GM18519 (cell line): ENCODE measurements around the gene DNAH7.

Source experiments
- ATAC-seq: cut with Tn5 transposase; IDR thresholded peaks from one replicate; pipeline ENCODE4 v1.9.1; 2021; ENCODE audit warnings: mild to moderate bottlenecking, moderate library complexity; ENCODE audit not compliant: unreplicated experiment, low FRiP score

DNAH7 gene

DNA sequence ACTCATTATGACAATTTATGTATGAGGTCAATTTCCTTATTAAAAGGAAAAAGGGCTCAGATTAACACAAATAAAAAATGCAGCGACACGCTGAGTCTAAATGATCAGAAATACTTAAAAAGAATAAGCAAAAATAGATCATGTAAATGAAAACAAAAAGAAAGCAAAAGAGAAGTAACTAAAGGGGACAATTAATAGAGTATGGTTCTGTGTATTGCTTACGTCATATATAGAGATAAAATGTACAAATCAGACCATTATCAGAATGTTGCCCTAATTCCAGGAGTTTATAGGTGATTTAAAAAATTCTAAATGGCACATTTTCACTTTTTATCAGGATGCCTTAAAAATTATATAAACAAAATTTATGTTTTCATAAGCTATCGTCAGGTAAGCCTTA, 189.5 kb downstream of the DNAH7 start:
- no peak for ATAC-seq

GRCh38 chr2:195871326-195871725, 197.3 kb downstream of the DNAH7 start:
- no peak for ATAC-seq

DNA sequence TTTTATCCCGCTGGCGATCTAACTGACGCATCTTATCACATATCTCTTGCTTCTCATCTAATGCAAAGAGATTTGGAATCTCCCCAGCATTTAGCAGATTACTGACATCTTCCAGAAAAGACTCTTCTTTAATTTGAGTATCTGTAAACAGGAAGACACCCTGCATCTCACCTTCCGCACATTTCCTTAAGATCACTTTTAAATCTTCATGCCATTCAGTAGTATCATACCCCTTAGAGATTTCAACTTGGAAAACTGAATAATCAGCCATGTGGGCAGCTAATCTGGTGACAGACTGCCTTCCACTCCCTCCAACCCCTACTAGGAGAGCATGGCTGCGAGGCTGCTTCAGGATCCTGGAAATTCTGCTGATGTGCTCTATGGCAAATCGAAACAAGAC, 204.3 kb downstream of the DNAH7 start:
- no peak for ATAC-seq

DNA sequence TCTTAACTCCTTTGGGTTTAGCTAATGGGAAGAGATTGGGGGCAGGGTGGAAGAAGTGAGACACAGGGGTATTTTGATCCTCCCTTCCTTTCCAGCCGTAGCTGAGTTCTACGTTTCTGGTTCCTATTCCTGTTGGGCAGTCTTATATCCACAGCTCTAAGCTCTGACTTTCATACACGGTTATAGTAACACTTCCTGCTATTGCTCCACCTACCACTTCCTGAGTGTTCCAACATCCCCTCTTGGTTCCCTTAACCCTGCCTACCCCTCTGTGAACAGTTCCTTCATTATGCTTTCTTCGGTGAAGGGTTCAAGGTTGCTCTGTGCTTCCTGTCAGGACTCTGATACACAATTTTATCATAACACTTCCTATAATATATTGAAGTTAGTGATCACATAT, 205.1 kb downstream of the DNAH7 start:
- no peak for ATAC-seq

GRCh38 chr2:195863121-195863520, 205.5 kb downstream of the DNAH7 start:
- no peak for ATAC-seq

- ATAC-seq: no peak
Measured at GRCh38 chr2:195861821-195862220, 206.8 kb downstream of the DNAH7 start.

GRCh38 chr2:195859513-195859912, 209.1 kb downstream of the DNAH7 start:
- no peak for ATAC-seq

DNA sequence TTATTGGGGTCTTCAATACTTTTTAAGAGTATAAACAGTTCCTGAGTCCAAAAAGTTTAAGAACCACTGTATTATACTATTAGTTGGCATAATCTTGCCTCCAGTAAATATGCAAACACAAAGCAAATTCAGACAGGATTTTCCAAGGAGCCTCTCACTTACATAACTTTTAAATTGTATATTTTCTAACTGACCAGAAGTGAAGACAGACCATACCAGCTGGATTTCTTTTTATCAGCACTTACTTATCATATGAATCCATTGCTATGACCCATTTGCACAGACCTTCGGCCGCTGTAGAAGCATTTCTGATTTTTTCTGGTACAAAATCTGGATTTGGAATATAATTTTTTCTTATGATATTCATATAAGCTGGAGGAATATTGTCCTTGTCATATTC, 211.5 kb downstream of the DNAH7 start:
- ATAC-seq: no peak

DNA sequence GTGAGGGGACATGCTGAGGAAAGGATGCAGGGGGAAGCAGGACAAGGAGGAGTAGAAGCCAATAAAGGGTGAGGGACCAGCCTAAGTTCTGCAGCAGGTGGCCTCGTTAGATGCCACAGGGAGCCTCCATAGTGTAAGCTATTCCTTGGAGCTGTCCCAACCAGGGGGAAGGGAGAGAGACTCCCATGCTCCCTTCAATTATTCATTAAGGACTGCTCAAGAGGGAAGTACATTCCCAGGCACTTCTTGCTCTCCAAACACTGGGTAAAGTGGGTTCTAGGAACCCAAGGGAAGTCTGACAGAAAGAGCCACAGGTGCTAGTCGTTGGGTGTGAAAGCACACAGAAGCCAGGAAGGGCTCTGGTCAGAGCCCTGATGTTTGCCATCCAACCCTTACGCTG, 217.9 kb downstream of the DNAH7 start:
- ATAC-seq: no peak

DNA sequence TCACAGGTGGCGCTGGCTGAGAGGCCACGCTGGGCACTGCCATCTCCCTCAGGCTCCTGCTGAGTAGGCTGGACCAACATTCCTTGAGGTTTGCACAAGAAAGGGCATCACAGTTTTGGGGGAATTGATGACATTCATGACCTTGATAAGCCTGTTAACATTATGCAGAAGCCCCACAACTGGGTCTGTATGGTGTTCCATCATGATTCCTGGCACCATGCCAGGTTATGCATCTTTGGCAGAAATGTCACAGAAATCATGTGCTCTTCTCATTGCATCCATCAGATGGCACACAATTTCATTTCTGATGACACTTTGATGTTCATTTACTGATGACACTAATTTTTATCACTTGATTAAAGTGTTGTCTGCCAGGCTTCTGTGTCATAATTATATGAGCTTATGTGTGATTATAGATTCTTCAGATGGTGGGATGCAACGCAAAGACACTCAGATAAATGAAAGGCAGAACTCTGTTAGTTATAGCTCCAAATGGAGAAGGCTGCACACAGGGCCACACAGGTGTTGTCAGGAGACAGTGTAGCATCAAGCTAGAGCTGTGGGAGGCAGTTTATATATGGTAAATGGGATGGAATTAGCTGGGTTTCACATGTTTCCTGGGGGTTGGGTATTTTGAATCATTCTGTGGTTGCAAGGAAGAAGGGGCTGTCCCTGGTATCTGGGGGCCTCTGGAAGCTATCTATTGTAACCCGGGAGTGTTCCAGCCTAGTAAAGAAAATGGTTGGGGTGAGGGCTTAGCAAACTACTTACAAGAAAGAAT, 220.3 kb downstream of the DNAH7 start:
- no peak for ATAC-seq

- peak; percentile 43 for ATAC-seq
Measured at GRCh38 chr2:195842932-195843331, 225.7 kb downstream of the DNAH7 start.

- ATAC-seq: no peak
Measured at GRCh38 chr2:195838002-195838401, 230.6 kb downstream of the DNAH7 start.

- no peak for ATAC-seq
Measured at GRCh38 chr2:195836002-195836401, 232.6 kb downstream of the DNAH7 start.

GRCh38 chr2:195834836-195835235, 233.8 kb downstream of the DNAH7 start:
- no peak for ATAC-seq

DNA sequence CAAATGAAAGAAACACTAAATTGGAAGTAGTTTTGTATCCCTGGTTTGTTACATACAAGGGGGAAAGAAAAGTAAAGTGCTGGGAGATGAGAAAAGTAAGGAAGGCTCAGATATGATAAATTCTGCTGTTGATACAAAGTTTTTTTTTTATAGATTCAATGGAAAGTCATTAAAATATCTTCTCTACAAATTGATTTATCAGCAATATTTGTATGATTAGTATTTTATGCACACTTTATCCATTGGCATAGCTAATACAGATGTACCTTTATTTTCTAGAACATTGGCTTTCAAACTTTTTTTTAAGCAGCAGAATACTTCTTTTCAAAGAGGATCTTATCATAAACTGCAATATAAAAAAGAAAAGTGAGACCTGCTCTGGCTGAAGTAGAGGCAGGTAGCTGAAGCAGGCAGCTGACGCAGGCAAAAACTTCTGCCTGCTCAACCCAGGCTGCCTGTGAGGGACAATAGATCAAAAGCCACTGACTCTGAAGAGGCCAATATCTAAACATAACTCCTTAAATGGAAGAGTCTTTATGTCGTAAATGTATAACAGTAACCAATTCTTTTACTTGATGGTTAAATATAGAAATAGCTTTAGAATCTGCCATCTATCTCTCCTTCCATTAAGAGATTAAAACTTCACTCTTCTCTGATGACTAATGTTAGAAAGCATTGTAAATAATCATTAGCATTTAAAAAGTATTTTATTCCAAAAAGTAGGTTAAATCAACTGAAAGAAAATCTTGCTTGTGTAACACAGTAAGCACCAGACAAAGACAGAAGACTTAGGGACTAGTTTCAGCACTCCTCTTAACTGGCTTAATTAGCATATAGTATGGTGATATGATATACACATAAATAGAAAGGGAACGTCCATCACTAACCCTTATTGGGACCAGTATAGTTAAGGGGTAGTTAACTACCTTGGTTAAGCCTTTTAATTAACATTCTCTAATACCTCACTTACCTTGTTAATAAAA, 237.4 kb downstream of the DNAH7 start:
- no peak for ATAC-seq

DNA sequence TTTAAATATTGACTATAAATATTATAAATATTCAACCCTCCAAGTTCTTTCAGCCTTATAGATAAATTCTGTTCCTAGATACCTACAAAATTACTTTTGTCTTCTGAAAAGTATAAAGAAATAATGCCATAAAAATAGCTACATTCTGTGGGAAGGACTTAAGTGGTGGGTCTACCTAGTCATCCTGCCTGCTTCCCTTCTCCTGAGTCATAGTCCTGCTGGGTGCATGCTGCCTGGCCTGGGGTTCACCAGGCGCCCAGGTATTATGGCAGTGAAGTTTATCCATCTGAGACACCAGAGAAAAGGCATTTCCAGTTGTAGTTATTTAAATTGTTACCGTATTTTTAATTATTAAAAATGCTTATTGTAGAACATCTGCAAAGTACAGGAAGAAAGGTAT, 244.2 kb downstream of the DNAH7 start:
- no peak for ATAC-seq

DNA sequence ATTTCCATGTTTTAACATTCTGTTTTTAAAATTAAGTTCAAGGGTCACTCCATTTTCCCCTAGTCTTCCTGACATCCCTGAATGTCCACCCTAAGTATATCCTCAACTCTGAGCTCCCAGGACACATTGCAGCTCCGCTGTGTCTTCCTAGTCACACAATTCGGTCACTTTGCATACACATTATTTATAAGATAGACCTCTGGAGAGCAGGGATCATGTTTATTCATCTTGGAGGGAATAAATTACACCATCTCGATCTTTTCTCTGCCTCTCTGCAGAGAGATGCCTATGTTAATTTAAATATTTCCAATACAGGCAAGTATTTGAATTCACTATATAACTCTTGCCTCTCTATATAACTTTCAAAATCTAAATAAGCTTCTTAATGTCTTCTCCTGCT, 245.4 kb downstream of the DNAH7 start:
- no peak for ATAC-seq

- no peak for ATAC-seq
Measured at GRCh38 chr2:195821566-195821932, 247.1 kb downstream of the DNAH7 start.

DNA sequence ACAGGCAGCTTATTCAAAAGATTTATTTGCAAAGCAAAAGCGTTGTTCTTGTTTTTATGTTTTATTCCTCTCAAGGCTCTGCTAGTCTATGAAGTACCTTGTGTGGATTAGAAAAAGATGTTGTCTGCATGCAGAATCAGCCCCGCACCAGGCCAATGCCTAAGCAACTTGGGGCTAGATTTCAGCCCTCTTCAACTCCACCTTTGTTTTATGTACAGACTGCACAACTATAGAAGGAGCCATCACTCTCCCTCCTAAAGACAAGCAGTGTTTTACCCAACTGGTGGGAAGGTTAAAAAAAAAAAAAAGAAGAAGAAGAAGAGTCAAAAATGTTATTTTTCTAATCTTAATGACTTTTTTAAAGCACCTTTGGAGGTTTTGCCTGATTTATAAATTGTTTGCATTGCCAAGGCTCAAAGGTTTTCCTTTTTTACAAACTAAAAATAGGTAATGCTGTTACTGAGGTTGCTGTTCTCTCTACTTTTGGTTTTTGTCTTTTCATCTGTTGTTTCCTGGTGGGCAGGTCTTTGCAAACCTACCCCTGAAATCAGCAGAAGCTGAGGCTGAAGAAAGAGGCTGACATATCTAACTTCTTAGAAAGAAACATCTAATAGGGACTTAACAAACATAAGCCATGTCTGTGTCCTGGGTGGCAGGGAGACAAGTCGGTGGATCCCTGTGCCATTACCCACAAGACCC, 247.6 kb downstream of the DNAH7 start:
- no peak for ATAC-seq

DNA sequence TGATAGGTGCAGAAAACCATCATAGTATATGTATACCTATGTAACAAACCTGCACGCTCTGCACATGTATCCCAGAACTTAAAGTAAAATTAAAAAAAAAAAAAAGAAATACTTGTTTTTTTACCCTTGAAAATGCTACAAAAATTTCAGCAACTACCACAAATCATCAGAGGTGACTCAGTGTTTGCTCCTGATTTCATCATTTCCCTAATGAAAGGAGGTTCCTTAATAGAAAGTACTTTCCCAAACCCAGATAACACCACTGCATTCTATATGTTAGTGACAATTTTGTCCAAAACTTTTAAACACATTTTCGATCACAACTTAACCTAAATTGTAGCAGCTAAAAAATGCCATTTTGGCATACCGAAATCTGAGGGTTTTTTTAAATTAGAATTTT, 248.3 kb downstream of the DNAH7 start:
- no peak for ATAC-seq

DNA sequence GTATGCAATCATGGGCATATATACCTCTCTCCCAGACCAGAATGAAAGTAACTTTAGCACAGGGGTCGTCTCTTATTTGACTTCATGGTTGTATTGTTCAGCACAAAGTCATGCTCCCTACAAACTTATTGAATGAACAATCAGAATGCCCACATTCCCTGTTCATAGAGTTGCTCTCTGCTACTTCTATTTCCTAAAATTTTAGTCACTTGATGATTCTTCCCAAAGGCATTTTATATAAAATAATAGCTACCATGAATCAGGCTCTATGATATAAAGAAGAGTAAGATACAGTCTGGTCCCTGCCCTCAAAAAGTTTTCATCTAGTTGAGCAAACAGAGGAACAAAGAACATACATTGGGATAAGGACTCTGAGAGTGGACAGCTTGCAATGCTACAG, 249.4 kb downstream of the DNAH7 start:
- no peak for ATAC-seq
